GM12878 (cell line): Measurements from ENCODE around the gene MST1R. TPM values are rescaled to one million over a fixed set of nuclear protein-coding genes. Genes with fewer than 3 reads are reported as not detected.

Experiments
- ATAC-seq: fragments of 200-7000 bp; cut with Tn5 transposase; 3 replicates; pipeline ENCODE4 v1.9.1; 2020; ENCODE audit warnings: mild to moderate bottlenecking, moderate library complexity
- BruUV-seq: library from RNA; stranded (reverse); fragments of 400-500 nt; replicated peaks from 2 replicates; lab custom pipeline; 2021; lab: Mats Ljungman, UMichigan
- CTCF ChIA-PET: fragments of 300-600 bp; sonication (Branson Sonifier 250); formaldehyde crosslinking; extraction: SDS; loops from one replicate; lab custom pipeline; 2021; ENCODE audit warnings: inconsistent platforms; lab: Yijun Ruan, JAX
- POLR2A ChIA-PET: fragments of 350-600 bp; formaldehyde crosslinking; extraction: SDS; loops from one replicate; lab custom pipeline; 2021; ENCODE audit warnings: inconsistent platforms; lab: Charles Lee
- RAD21 ChIA-PET: fragments of 300-600 bp; sonication (Branson Sonifier 250); formaldehyde crosslinking; loops from one replicate; lab custom pipeline; 2023; ENCODE audit warnings: antibody characterized with exemption; ENCODE audit not compliant: unreplicated experiment; lab: Charles Lee
- SMC1A ChIA-PET: fragments of 300-600 bp; sonication (Branson Sonifier 250); formaldehyde crosslinking; loops from one replicate; lab custom pipeline; 2023; ENCODE audit not compliant: unreplicated experiment, uncharacterized antibody; lab: Charles Lee
- DNase-seq: peaks from one replicate; pipeline ENCODE4 v3.0.0-alpha.2; 2011; ENCODE audit warnings: low read depth, low spot score
- FAIRE-seq: peaks from 3 replicates; lab custom pipeline; 2011; peaks lifted over from hg19 to GRCh38; lab: Jason Lieb, UNC
- H2AFZ ChIP-seq: 2 replicates; pipeline ENCODE4 v1.6.0; 2011; ENCODE audit warnings: low read depth, low read length, control low read depth; ENCODE audit not compliant: control insufficient read depth
- H3K27ac ChIP-seq: 2 replicates; pipeline ENCODE4 v1.5.1; 2011; ENCODE audit warnings: control low read depth; ENCODE audit not compliant: control insufficient read depth, insufficient read depth
- H3K27me3 ChIP-seq, 2 experiments: replicated peaks in 1 of 2; 2 replicates each; pipeline versions ENCODE4 v1.6.0 to v1.6.1; 2011; ENCODE audit warnings: low read length in 1 of 2; ENCODE audit not compliant: control insufficient read depth in 2 of 2, insufficient read depth in 2 of 2
- H3K36me3 ChIP-seq, 2 experiments: 2 replicates each; pipeline ENCODE4 v1.5.1; 2011; ENCODE audit warnings: low read length in 1 of 2; ENCODE audit not compliant: control insufficient read depth in 2 of 2, insufficient read depth in 2 of 2
- H3K4me1 ChIP-seq: 2 replicates; pipeline ENCODE4 v1.6.1; 2011; ENCODE audit warnings: mild to moderate bottlenecking, low read length, moderate library complexity, mixed read lengths; ENCODE audit not compliant: control insufficient read depth, insufficient read depth
- H3K4me2 ChIP-seq: 2 replicates; pipeline ENCODE4 v1.6.0; 2011; ENCODE audit warnings: control low read depth; ENCODE audit not compliant: control insufficient read depth, insufficient read depth
- H3K4me3 ChIP-seq: fragments of 200-600 bp; sonication (generic); 2 replicates; pipeline ENCODE4 v1.5.1; 2016
- H3K79me2 ChIP-seq: 2 replicates; pipeline ENCODE4 v1.6.0; 2011; ENCODE audit warnings: low read length; ENCODE audit not compliant: control insufficient read depth, insufficient read depth
- H3K9ac ChIP-seq: 2 replicates; pipeline ENCODE4 v1.8.0; 2011; ENCODE audit warnings: low read length, control low read depth, mixed read lengths; ENCODE audit not compliant: control insufficient read depth, insufficient read depth
- H3K9me3 ChIP-seq: replicated peaks from 3 replicates; pipeline ENCODE4 v1.5.1; 2011; ENCODE audit warnings: mild to moderate bottlenecking, low read length; ENCODE audit not compliant: control insufficient read depth, insufficient read depth
- H4K20me1 ChIP-seq: 2 replicates; pipeline ENCODE4 v1.6.0; 2011; ENCODE audit not compliant: control insufficient read depth, insufficient read depth
- BCL11A ChIP-seq: IDR thresholded peaks from 2 replicates; pipeline ENCODE4 v1.6.1; 2011; ENCODE audit warnings: low read depth, low read length
- CEBPB ChIP-seq, 2 experiments: fragments of 150-350 bp in 1 of 2; IDR thresholded peaks; 2 replicates each; pipeline ENCODE4 v1.6.1; 2012 to 2014; ENCODE audit warnings: low read depth in 2 of 2, low read length in 2 of 2, borderline replicate concordance in 1 of 2, inconsistent platforms in 1 of 2
- CHD1 ChIP-seq: IDR thresholded peaks from 2 replicates; pipeline ENCODE4 v1.6.1; 2012; ENCODE audit warnings: low read depth, low read length, improper control_type of control experiment
- GABPA ChIP-seq: IDR thresholded peaks from 2 replicates; pipeline ENCODE4 v1.6.1; 2014; ENCODE audit warnings: antibody characterized with exemption, low read depth, mild to moderate bottlenecking, inconsistent platforms
- HCFC1 ChIP-seq: fragments of 150-350 bp; IDR thresholded peaks from 2 replicates; pipeline ENCODE4 v1.6.1; 2014; ENCODE audit warnings: low read length
- IKZF2 ChIP-seq, 2 experiments: fragments of 450-650 bp; IDR thresholded peaks; 2 replicates each; pipeline ENCODE4 v1.6.1; 2017; ENCODE audit warnings: mild to moderate bottlenecking in 2 of 2, moderate library complexity in 2 of 2
- NBN ChIP-seq: fragments of 450-650 bp; IDR thresholded peaks from 2 replicates; pipeline ENCODE4 v1.6.1; 2016
- POU2F2 ChIP-seq: IDR thresholded peaks from 3 replicates; pipeline ENCODE4 v1.6.1; 2011; ENCODE audit warnings: low read depth, mild to moderate bottlenecking, low read length, borderline replicate concordance
- RUNX3 ChIP-seq: IDR thresholded peaks from 2 replicates; pipeline ENCODE4 v1.6.1; 2012; ENCODE audit warnings: low read length, inconsistent platforms
- SUZ12 ChIP-seq: fragments of 200-600 bp; sonication (generic); IDR thresholded peaks from one replicate; pipeline ENCODE4 v1.6.1; 2018; ENCODE audit warnings: antibody characterized with exemption, mild to moderate bottlenecking; ENCODE audit not compliant: unreplicated experiment
- ZBED1 ChIP-seq: IDR thresholded peaks from 2 replicates; pipeline ENCODE4 v1.6.1; 2016; ENCODE audit warnings: borderline replicate concordance
- ZNF207 ChIP-seq: fragments of 450-650 bp; IDR thresholded peaks from 2 replicates; pipeline ENCODE4 v1.6.1; 2014; ENCODE audit warnings: antibody characterized with exemption, mild to moderate bottlenecking, borderline replicate concordance
- ZNF622 ChIP-seq: fragments of 450-650 bp; IDR thresholded peaks from 2 replicates; pipeline ENCODE4 v1.6.1; 2017; ENCODE audit warnings: mild to moderate bottlenecking, inconsistent platforms
- WGBS: methylation state at CpG from one replicate; pipeline ENCODE4 v1.1.6; 2016; ENCODE audit warnings: low lambda C conversion rate; ENCODE audit not compliant: insufficient replicate concordance, insufficient coverage; ENCODE audit errors: missing lambda C conversion rate; 5-methylcytosine and 5-hydroxymethylcytosine counted together
- in situ Hi-C: fragments of 300-500 bp; cut with MboI; formaldehyde crosslinking; loops from 9 replicates; pipeline ENCODE4 v1.14.3; 2018; ENCODE audit warnings: mixed read lengths
- intact Hi-C: fragments of 100-400 bp; cut with micrococcal nuclease; formaldehyde crosslinking; loops from one replicate; pipeline ENCODE4 v1.14.2; 2022; ENCODE audit not compliant: unreplicated experiment
- polyA plus RNA-seq, 11 experiments: library from polyadenylated mRNA; depleted of rRNA in 4 of 11; unstranded in 6 of 11; stranded (reverse) in 5 of 11; fragments of >200 nt; fragmentation: Nextera tagmentation in 4 of 11; fragmentation: Illumina TruSeq in 1 of 11; extraction: Ambion mirVana in 4 of 11; extraction: Trizol in 1 of 11; gene quantifications; 1 replicate in 1 of 11; 2 replicates in 10 of 11; pipeline versions ENCODE4 v1.2.1 to v1.2.3, GENCODE V29; 2011 to 2016; ENCODE audit warnings: inconsistent platforms in 2 of 11, missing spikeins in 2 of 11, low read depth in 1 of 11
- total RNA-seq, 4 experiments: library from RNA; depleted of rRNA in 3 of 4; stranded (reverse); fragments of >200 nt in 3 of 4; fragmentation: Illumina TruSeq in 1 of 4; extraction: Trizol in 1 of 4; gene quantifications; 2 replicates each; pipeline versions ENCODE4 v1.2.1 to v1.2.3, GENCODE V29; 2013 to 2021
- TF ChIP-seq, protein P1 (sequence below): fragments of 450-650 bp; IDR thresholded peaks from 2 replicates; pipeline ENCODE4 v1.6.1; 2017; ENCODE audit warnings: borderline replicate concordance
- TF ChIP-seq, protein P2 (sequence below): IDR thresholded peaks from 2 replicates; pipeline ENCODE4 v1.6.1; 2012; ENCODE audit warnings: mild to moderate bottlenecking, low read depth, low read length

MST1R gene
- total and polyA plus RNA-seq, 10 of the 15 experiments (the other 5 are each of a cell fraction or from before 2014, with no cell fraction given): 0.40 to 5.6 (median 1.2) TPM

DNA sequence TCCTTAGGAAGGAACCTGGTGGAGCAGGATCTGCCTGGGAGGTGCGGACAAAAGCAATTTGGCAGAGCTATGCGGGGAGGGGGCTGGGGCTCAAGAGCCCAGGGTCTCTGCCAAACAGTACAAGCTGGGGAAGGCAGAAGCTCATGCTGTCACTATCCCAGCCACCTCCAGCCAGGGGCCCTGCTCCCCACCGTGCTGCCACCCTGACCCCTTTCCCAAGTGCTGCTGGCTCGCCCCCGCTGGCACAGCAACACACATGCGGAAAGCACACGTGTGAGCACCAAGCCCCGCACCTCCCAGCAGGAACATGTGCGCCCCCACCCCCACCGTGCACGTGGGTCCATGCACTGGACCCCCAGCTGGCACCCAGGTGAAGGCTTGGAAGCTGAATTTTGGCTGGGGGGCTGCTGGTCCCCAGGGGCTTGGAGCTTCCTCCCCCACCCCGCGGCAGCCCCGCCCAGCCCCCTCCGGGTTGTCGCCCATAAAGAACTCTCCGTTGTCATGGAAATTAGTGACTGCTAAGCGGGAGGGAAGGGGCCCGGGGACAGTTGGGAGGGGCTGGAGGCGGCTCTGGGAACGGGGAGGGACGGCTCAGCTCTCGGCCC lies 34.7 kb downstream of the MST1R start (continued):
- TF ChIP-seq, protein P1, sequence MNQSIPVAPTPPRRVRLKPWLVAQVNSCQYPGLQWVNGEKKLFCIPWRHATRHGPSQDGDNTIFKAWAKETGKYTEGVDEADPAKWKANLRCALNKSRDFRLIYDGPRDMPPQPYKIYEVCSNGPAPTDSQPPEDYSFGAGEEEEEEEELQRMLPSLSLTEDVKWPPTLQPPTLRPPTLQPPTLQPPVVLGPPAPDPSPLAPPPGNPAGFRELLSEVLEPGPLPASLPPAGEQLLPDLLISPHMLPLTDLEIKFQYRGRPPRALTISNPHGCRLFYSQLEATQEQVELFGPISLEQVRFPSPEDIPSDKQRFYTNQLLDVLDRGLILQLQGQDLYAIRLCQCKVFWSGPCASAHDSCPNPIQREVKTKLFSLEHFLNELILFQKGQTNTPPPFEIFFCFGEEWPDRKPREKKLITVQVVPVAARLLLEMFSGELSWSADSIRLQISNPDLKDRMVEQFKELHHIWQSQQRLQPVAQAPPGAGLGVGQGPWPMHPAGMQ: no peak
- TF ChIP-seq CHD1 (no peak), SUZ12 (no peak), ZBED1 (no peak), NBN (no peak), IKZF2 (IDR thresholded peaks at IDR 0.05) (no peak), POU2F2 (no peak)

DNA sequence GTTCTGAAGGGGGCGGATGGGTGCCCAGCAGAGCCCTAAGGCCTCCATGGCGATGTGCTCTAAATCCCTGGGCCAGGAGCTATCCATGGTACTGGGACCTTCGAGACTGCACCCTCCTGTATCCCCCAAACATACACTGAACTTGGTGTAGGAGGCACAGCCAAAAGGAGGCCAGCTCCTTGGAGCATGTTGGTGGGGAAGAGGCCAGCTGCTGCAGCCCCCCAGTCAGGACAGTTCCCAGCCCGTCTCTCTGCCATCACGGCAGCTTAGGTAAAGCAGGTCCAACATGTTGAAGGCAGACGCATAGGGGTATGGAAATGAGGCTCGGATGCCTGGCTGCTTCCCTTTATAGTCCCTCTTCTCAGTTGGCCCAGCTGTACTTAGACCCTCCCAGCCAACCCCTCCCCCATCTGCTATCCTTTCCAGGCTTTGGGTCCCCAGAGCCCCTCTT lies 35.8 kb downstream of the MST1R start:
- 17% methylated on average over 7 of the region's 7 CpGs for WGBS
- BruUV-seq: no TSS peak
- ChIA-PET POLR2A (interaction anchor here (0.6 kb wide), 1 partner anchor 79 kb away, joined by 3 read pairs; no protein-coding TSS in a partner anchor), SMC1A (interaction anchor here (1.2 to 2.5 kb wide), 2 partner anchors 12 to 41 kb away, joined by 3 to 8 read pairs; partner anchors contain the start of gene TRAIP), CTCF (no interaction called here), RAD21 (no interaction called here)
- Histone ChIP-seq H3K4me3 (no peak overlapping the region), H3K36me3 (no peaks in the 10 kb centered on the region), H3K9ac (no peak overlapping the region), H3K9me3 (no peaks in the 10 kb centered on the region), H4K20me1 (no peaks in the 10 kb centered on the region), H3K4me2 (no peak overlapping the region), H2AFZ (no peak overlapping the region), H3K79me2 (no peaks in the 10 kb centered on the region), H3K27me3 (peaks cover 5 to 11% of the 10 kb centered on the region in 2 experiments; a peak in 3 of 4 replicates), H3K27ac (no peak overlapping the region), H3K4me1 (no peaks in the 10 kb centered on the region)
- DNase-seq (no peak), FAIRE-seq (no peak), ATAC-seq (peak; percentile 53; the same call in 2 of the 3 replicates)
- intact Hi-C loops (no loop called here), in situ Hi-C loops (no loop called here)
- TF ChIP-seq HCFC1 (no peak), ZNF622 (no peak), BCL11A (no peak), CEBPB (IDR thresholded peaks at IDR 0.05; ENCODE audit: borderline replicate concordance in 1 of 2, low read depth in 2 of 2, low read length in 2 of 2) (no peak), GABPA (no peak), RUNX3 (no peak), ZNF207 (no peak)
- TF ChIP-seq, protein P2, sequence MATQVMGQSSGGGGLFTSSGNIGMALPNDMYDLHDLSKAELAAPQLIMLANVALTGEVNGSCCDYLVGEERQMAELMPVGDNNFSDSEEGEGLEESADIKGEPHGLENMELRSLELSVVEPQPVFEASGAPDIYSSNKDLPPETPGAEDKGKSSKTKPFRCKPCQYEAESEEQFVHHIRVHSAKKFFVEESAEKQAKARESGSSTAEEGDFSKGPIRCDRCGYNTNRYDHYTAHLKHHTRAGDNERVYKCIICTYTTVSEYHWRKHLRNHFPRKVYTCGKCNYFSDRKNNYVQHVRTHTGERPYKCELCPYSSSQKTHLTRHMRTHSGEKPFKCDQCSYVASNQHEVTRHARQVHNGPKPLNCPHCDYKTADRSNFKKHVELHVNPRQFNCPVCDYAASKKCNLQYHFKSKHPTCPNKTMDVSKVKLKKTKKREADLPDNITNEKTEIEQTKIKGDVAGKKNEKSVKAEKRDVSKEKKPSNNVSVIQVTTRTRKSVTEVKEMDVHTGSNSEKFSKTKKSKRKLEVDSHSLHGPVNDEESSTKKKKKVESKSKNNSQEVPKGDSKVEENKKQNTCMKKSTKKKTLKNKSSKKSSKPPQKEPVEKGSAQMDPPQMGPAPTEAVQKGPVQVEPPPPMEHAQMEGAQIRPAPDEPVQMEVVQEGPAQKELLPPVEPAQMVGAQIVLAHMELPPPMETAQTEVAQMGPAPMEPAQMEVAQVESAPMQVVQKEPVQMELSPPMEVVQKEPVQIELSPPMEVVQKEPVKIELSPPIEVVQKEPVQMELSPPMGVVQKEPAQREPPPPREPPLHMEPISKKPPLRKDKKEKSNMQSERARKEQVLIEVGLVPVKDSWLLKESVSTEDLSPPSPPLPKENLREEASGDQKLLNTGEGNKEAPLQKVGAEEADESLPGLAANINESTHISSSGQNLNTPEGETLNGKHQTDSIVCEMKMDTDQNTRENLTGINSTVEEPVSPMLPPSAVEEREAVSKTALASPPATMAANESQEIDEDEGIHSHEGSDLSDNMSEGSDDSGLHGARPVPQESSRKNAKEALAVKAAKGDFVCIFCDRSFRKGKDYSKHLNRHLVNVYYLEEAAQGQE: peak; percentile 94
